ENCODE measurements around the gene MCOLN1.

The MCOLN1 gene

DNA sequence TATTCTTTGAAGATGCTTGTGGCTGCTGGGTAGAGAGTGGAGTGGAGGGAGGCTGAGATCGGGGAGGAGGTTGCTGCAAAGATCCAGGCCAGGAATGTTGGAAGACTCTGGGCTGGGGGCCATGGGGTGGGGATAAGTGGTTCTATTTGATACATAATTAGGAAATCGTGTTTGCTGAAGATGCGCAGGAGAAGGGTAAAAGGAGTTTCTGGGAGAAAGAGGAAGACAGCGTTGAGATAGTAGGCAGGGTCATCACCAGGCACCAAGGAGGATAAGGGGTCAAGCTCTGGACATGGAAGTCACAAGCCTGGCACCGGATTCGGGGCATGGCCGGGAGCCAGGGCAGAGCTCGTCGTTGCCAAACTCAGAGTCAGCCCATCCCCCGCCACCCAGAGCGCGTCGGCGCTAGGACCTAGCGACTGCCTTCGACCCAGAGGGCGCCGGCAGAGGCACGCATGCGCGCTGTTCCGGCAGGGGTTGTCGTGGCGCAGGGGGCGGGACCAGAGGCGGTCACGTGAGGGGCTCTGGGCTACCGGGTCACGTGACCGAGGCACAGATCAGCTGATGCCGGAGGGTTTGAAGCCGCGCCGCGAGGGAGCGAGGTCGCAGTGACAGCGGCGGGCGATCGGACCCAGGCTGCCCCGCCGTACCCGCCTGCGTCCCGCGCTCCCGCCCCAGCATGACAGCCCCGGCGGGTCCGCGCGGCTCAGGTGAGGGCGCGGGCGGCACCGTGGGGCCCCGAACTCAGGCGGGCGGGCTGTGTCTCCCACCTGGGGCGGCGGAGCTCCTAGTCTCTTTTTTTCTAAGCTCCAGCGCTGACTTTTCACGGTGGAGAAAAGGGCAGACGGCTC is at the start of gene MCOLN1:
Gene MCOLN1 (plus strand): TSS at position 553 of the 851 bp plus-strand sequence. CDS start 127 bp downstream, at position 680.
- peak; percentile 100 for DNase-seq (ENCODE audit: low read depth)

DNA sequence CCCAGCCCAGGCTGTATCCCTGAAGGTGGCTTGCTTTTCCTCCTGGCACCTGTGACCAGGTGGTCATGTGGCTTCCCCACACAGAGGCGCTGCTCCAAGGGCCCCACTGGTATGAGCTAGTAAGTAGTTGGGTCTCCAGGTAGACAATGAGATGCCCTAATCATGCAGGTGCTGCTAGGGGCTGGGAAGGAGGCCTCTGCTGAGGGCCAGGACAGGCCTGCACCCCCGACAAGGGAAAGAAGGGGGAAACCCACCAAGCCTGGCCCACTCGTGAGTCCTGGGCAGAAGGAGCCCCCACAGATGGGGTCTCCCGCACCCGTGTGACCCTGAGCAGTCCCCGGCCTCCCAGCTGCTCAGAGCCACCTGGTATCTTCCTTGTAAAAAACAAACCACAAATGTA is 46.8 kb upstream of the MCOLN1 start:
- DNase-seq (ENCODE audit: low read depth): no peak

DNA sequence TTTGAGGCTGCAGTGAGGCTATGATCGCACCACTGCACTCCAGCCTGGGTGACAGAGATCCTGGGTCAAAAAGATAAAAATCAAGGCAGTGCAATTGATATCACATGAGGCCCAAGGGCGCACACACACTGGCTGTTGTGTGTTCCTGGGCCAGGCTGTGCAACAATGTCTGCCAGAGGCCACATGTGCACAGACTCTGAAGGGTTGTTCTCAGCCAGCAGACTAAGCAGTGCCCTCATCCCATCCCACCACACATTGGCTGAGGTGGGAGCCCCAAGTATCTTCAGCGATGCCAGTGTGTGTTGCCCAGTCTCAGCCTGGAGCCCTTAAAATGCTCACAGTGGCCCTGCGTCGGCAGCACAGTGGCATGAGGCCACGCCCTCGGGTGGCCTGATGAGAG is 46.2 kb upstream of the MCOLN1 start:
- DNase-seq (ENCODE audit: low read depth): no peak

DNA sequence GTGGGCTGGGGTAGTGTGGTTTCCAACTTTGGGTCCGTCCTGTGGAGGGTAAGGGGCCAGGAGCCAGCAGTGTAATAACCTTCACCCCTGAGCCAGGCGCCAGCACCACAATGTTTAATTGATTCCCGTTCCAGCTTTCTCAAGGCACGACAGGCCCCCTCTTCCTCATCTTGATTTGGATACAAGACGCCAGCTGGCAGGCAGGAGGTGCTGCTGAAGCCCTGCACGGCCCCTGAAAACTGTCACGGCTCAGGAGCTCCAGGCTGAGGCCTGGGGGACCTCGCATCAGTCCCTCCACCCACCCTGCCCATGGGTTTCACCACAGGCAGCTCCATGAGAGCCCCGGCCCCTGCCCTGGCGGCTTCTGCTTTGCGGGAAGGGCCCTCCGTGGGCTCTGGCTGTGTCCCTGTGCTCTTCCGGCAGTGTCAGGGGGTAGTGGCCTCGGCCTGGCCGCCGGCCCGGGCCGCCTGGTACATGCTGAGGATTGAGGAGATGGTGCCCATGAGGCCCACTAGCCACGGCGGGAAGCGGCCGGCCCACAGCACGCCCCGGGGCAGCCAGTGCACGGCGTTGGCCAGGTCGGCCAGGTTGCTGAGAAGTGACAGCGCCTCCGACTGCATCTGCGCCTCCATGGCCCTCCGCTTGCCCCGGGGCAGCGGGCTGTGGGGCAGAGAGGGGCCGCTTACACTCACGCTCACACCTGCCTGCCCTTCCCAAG is 45.5 kb upstream of the MCOLN1 start:
- DNase-seq (ENCODE audit: low read depth): no peak

DNA sequence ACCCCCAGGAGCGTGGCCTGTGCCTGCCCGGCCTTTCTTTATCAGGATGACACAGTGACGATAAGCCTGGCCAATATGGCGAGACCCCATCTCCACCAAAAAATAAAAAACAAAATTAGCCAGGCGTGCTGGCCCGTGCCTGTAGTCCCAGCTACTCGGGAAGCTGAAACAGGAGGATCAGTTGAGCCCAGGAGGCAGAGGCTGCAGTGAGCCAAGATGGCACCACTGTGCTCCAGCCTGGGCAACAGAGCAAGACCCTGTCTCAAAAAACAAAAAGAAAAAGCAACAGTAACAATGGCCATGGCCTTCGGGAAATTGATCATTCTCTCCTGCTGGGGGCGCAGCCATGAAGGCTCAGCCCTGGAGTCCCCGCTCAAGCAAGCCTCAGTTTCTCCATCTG is 44.7 kb upstream of the MCOLN1 start:
- no peak for DNase-seq (ENCODE audit: low read depth)

DNA sequence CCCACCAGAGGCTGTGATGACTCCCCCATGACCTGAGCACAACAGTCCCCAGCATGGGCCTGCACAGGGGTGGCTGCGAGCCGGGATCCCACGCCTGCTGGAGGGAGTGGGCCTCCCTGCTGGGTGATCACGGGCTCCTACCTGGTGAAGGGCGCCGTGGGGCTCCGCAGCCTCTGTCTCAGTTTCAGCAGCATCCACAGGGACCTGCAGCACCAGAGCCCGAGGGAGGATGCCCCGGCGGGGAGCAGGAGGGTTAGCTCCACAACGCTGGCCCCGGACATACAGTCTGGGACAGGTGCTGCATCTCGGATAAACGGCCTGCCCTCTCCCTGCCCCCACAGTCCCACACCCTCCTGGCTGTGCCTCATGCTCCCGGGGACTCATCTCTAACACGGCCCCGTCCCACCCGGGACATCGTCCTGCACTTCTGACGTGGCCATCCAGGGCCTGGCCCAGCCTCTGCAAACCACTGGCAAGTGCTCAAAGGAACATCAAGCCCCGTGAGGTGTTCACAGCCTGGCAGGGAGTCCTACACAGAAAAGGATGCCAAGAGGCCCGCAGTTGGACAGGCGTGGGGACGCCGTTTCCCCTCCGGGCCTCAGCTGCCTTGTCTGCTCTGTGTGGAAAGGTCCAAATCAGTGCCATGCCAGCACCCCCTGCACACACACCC is 44.1 kb upstream of the MCOLN1 start:
- DNase-seq (ENCODE audit: low read depth): no peak

DNA sequence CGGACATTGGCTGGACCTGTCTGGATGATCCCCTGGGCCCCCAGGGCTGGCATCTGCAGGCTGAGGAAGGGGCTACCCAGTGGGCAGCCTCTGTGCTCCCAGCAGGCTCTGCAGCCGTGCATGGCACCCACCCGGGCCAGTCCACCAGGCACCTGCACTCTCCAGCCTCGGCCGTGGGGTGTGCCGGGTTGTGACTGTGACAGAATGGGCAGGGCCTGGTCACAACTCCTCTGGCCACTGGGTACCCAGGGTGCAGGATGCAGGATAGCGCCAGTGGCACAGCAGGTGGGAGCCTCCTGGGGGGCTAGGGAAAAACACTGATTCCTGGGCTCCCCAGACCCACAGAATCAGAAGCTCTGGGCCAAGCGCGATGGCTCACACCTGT is 43.6 kb upstream of the MCOLN1 start:
- no peak for DNase-seq (ENCODE audit: low read depth)

DNA sequence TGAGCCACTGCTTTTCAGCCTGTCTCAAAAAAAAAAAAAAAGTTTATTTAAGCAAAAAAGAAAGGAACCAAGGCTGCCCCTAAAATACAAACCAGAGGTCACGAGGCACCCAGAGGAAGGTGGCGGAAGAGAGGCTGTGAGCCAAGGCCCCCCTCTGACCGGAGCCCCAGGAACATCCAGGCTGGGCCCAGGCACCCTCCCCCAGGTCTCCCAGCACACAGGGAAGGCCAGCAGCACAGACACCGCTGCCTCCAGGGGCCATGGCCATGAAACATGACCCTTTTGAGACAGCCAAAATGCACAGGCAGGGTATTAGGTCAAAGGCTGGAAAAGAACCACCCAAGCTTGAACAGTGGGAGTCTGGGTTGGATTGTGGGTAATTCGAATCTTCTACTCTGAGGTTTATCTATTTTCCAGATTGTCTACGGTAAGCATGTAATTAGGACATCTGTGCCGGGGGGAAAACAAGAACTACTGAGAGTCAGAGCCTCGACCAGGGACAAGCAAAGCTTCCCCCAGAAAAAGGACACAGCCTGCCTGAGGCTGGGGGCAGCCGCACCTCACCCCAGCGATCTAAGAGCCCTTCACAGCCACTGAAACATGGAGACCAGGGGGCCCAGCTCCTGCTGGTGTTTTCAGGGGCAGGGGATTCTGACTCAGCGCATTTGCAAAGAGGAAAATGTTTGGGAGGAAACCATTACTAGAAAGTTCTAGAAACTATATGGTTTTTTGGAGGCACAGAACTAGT is 42.0 kb upstream of the MCOLN1 start:
- no peak for DNase-seq (ENCODE audit: low read depth)

DNA sequence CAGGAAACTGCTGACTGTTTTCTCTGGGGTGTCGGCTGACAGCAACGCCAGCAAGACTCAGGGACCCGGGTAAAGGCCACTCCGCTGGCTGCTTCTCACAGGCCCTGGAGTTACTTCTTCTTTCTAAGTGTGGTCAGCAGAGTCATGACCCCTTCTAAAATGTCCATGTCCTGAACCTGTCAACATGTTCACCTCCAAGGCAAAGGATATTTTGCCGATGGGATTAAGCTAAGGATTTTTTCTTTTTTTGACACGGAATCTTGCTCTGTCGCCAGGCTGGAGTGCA is 41.5 kb upstream of the MCOLN1 start:
- no peak for DNase-seq (ENCODE audit: low read depth)

DNA sequence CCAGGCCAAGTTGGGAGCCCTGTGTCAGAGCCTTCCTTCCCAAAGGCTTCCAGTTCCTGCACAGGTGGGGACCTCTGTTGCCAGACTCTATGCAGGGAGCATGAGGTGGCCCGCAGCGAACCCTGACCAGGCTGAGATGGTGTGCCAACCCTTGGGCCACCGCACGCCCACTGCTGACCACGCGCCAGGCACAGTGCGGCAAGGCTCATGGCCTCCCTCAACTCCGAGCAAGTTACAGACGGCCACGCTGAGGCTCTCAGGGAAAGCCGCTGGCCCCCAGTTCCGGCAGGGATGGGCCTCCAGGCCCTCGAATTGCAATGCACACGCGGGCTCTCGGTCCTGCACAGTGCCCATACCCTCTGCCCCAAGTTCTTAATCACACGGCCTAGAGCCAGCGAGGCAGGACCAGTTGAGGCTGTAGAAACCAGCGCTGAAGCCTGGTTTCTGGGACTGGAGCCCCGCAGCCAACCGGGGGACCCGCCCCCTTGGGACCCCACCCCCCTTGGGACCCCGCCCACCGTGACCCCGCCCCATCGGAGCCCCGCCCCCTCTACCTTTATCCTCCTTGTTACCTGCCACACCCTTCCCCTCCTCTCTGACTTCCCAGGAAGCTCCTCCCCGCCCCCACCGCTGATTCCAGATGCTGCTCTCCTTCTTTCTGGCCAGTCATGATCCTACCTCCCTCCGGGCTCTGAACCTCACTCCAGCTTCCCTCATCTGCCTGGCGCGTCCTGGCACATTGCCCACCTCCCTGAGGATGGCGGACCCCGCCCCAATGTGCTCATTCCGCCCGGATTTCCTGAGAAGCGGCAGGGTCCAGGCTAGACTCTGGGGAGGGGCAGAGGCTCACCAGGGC is 39.6 kb upstream of the MCOLN1 start:
- DNase-seq (ENCODE audit: low read depth): no peak

DNA sequence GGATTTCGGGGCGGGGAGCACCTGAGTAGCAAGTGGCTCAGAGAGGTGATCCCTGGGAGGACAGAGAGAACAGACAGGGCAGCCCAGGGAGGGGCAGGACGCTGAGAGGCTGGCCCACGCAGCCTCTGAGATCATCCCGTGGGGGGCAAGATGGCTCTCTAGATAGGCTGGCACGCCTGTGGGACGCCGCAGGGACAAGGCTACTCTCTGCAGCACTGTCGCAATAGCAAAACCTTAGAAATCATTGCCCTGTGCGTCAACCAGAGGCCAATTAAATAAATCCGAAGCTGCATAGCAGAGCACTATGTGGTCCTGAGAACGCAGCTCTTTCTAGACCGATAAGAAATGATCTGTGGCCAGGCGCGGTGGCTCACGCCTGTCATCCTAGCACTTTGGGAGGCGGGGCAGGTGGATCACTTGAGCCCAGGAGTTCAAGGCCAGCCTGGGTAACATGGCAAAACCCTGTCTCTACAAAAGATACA is 38.7 kb upstream of the MCOLN1 start:
- no peak for DNase-seq (ENCODE audit: low read depth)

DNA sequence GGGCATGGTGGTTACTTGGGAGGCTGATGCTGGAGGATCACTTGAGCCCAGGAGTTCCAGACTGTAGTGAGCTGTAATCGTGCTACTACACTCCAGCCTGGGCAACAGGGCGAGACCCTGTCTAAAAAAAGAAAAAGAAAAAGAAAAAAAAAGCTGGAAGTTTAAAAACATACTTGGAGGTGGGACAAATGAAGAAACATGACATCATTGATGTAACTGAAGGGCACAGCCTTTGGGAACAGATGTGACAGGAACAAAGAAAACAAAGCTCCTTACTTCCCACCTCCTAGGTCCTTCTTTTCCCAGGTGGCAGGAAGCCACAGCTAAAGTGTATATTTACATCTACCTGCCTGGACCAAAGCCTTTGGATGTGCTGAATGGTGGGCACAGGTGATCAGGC is 35.5 kb upstream of the MCOLN1 start:
- DNase-seq (ENCODE audit: low read depth): no peak

DNA sequence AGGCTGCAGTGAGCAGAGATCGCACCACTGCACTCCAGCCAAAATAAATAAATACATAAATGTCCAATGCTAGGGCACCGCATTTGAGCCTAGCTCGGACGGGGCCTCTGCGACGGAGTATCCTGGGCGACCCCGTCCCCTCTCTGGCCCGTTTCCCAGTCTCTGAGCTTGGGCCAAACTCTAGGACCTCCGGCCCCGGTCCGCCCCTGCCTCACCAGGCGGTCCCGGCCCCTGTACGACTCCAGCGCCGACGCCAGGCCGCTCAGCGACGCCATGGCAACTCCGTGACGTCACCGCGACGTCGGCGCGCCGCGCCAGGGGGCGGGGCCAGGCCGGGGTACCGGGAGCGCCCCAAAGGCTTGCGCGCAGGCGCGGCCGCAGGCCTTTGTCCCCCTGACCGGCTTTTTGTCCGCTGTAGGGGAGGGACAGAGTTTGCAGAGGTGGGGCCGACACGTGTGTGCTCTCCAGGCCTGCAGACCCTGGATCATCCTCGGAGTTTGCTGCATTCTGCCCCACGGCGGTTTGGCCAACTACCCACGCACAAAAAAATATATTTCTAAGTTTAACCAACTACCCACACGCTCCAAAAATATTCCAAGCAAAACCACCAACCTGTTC is 33.6 kb upstream of the MCOLN1 start, which contains the start of gene PEX11G:
Gene PEX11G (minus strand): TSS at position 300 of the 618 bp plus-strand sequence. CDS start 25 bp downstream, at position 275.
- peak; percentile 83 for DNase-seq (ENCODE audit: low read depth)

DNA sequence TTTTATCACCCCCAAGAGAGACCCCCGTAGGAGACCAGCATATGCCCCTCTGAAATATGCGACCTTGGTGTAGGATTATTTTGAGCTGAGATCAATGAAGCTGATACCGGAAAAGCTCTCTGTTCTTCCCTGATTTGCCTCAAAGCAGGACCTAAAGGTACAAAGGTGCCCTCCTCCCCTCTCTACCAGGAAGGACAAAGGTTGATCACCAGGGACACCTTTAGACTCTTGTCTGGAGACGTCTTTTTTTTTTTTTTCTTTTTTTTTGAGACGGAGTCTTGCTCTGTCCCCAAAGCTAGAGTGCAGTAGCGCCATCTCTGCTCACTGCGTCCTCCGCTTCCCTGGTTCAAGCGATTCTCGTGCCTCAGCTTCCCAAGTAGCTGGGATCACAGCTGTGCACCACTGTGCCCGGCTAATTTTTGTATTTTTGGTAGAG is 32.8 kb upstream of the MCOLN1 start:
- no peak for DNase-seq (ENCODE audit: low read depth)

DNA sequence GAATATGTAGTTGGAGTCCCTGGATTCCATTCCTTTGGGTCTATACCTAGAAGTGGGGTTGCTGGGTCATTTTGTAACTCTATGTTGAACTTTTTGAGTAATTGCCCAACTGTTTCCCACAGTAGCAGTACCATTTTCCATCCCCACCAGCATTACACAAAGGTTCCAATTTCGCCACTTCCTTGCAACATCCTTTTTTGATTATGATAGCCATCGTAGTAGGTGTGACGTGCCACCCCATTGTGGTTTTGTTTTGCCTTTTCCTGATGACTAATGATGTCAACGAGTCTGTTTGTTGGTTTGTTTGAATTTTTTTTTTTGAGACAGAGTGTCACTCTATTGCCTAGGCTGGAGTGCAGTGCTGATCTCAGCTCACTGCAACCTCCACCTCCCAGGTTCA is 30.3 kb upstream of the MCOLN1 start:
- no peak for DNase-seq (ENCODE audit: low read depth)

DNA sequence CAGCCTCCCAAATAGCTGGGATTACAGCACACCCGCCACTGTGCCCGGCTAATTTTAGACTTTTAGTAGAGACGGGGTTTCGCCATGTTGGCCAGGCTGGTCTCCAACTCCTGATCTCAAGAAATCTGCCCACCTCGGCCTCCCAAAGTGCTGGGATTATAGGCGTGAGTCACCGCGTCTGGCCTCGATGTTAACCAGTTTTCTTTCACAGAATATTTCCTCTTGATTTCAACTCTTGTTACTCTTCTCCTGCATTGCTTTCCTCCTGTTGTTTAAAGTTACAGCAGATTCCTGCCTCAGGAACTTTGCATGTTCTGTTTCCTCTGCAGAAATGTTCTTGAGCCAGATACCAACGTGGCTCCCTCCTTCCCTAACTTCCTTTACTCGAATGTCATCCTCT is 29.9 kb upstream of the MCOLN1 start:
- no peak for DNase-seq (ENCODE audit: low read depth)

DNA sequence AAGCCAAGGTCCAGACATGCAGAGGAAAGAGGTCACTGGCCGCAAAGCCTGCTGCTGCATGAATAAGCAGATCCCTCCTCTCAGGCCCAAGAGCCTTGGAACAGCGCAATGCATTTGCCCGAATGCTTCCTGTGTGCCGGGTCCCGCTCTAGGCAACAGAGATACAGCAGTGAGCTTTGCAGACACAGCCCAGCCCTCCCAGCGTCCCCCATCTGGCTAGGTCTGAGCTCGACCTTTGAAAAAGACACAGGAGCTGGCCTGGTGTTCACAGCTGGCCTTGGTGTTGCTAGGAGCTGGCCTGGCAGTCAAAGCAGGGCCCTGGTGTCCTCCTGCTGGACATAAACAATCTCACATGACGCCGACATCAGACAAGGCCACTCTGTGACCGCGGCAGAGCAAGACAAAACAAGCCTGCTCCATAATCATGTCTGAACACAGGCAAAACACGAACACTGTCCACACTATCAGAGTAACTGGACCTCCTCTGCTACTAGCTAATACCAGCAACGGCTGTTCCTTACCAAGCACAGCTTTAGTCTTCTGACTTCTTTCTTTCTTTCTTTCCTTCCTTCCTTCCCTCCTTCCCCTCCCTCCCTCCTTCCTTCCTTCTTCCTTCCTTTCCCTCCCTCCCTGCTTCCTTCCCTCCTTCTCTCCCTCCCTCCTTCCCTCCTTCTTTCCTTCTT is 27.9 kb upstream of the MCOLN1 start:
- no peak for DNase-seq (ENCODE audit: low read depth)

DNA sequence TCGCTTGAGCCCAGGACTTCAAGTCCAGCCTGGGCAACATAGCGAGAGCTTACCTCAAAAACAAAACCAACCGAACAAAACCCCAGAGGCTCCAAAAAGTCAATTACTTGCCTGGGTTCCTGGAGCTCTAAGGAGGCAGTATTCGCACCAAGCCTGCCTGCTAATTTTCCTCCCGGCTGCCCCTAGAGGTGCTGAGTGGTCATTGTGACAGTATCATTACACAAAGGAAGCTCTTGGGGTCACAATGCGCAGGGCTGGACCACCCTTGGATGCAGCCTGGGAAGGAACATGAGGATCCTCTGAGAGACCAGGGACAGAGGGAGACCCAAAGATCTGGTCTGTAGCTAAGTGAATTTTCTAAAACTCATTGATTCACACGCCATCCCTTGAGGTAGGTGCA is 25.1 kb upstream of the MCOLN1 start:
- DNase-seq (ENCODE audit: low read depth): no peak

DNA sequence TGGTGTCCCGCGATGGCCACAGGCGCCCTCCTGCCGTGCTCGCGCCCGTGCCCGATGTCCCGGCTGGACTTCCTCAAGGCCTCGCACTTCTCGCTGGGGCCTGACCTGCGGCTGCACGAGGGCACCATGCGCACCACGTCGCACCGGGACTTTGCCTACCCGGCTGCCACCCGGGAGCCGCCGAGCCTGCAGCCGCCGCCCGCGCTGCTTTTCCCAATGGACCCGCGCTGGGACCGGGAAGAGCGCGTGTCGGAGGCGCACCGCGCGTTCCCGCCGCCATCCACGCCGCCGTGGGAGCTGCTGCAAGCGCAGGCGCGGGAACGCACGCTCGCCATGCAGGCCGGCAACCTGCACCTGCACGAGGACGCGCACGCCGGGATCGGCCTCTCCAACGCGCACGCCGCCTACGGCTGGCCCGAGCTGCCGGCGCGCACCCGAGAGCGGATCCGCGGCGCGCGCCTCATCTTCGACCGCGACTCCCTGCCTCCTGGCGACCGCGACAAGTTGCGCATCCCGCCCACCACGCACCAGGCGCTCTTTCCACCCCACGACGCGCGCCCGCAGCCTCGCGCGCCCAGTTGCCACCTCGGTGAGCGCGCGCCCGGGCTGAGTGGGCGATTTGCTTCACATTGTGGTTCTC is 21.5 kb upstream of the MCOLN1 start:
- no peak for DNase-seq (ENCODE audit: low read depth)

DNA sequence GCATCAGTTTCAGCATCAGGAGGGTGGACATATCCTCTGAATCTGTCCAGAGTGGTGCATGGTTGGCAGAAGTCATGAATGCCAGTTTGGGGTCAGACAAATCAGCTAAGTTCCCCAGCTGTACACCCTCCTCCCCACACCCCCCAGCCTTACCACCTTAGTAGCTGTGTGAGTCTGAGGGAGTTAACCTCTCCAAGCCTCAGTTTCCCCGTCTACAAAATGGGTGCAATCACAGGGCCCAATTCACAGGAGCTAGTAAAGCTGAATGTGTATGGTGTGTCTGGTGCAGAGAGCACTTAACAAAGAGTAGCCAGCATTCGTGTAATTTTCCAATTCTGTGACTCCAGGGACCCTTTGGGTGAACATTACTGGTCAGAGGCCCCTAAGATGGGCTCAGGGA is 19.9 kb upstream of the MCOLN1 start:
- DNase-seq (ENCODE audit: low read depth): no peak

Data from activated T-cell treated with anti-CD3 and anti-CD28 coated beads for 1 hour (primary cell).